ENCODE results near the gene CDK18. TPM values are rescaled to one million over a fixed set of nuclear protein-coding genes. Genes with fewer than 3 reads are reported as not detected.
A peak's percentile ranks its signal among the peaks of the same experiment; 100 is the strongest.

The CDK18 gene
- total and polyA plus RNA-seq, 3 experiments from 2014 or later: 0.43 to 1.6 (median 1.4) TPM

DNA sequence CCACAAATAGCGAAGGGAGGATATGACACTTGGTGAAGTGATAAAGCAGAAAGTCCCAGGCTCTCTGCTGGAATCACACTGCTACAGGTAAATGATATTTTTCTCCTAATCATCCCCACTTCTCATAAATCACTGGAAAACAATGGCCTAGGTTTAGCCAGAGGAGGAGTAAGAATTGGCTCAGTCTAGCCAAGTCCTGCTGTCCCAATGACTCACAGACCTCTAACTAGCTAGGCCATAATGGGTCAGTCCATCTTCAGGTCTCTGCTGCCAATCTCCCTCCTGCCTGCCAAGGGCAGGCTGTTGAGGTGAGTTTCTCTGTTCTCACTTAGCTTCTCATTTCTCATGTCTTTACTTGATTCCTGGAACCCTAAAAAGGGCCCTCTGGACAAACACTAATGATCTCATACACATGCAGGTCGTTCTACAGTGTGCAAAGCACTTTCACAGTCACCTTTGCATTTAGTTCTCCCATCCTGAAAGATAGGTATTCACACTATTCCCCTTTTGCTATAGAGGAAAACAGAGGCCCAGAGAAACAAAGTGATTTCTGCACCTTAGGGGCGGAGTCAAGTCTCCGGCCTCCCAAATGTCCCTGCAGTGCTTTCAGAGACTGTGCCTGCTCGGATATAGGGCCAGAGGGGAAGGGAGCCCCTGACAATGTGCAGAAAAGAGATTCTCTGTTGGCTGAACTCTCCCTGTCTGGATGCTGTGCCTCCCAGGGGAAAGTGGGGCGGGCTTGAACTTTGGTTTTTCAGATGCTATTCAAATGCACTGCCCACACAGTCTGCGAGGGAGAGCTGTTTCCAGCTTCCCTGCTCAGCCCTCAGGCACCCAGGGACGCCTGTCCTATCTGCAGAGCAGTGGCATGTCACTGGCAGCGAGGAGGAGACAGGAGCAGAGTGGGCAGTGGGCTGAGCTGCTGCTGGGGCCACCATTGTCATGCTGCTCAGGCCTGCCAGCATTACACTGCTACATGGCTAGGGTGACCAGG, 3.9 kb upstream of the CDK18 start:
- no peaks in the 10 kb centered on the region for H3K27me3 ChIP-seq (ENCODE audit: insufficient read depth, low read length, poor library complexity, severe bottlenecking)
- no peak for DNase-seq
- no peak overlapping the region for H3K4me3 ChIP-seq (ENCODE audit: low read length)
- POLR2A ChIA-PET: no interaction called here
- Mint-ChIP-seq H3K4me1 (peaks cover 5 to 14% (median 9%) of the 10 kb centered on the region in 3 donors), H3K27me3 (peaks cover 0 to 12% of the 10 kb centered on the region in 2 donors), H3K4me3 (no peak overlapping the region), H3K9me3 (no peaks in the 10 kb centered on the region), H3K27ac (peak overlapping the region in 1 of 8 donors; percentile 64), H3K36me3 (no peaks in the 10 kb centered on the region)
- no peaks in the 10 kb centered on the region for H3K36me3 ChIP-seq (ENCODE audit: insufficient read depth, low read length)
- H3K27ac ChIP-seq (ENCODE audit: low read depth, low read length): no peak overlapping the region
- CTCF ChIA-PET: interaction anchor here (1.7 to 1.9 kb wide), 2 partner anchors 12 to 15 kb away, joined by 5 to 7 read pairs; no protein-coding TSS in a partner anchor
- H3K4me1 ChIP-seq (ENCODE audit: insufficient read depth, low read length): peaks cover 7% of the 10 kb centered on the region
- H3K9me3 ChIP-seq (ENCODE audit: low read length): no peaks in the 10 kb centered on the region

DNA sequence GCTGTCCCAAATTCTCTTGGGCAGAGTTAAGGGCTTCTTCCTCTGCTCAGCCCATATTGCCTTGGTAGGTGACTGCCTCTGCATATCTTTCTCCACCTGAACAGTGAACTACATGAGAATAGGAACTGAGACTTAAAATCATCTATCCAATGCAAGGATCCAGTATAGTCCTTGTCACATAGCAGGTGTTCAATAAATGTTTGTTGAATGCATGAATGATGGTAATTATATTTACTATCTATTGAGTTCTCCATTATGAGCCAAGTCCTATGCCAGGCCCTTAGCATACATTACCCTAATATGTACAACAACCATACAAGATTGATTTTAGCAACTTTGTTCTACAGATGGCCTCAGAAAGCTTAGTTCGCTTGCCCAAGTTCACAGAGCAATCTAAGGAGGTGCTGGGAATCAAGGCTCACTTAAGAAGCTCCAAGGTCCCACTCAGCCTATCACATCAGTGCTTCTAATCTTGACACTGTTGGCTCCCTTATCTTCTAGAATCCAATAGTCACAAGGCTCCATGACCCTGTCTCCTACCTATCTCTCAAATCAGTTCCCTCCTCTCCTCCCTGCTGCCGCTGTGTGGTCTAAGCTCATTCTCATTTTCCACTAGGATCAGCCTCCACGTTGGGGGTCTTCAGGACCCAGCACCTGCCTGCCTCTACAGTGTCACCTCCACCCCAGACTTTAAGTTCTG, 2.2 kb upstream of the CDK18 start:
- Histone ChIP-seq H3K9me3 (ENCODE audit: low read length) (no peaks in the 10 kb centered on the region), H3K27ac (ENCODE audit: low read depth, low read length) (no peak overlapping the region), H3K4me3 (ENCODE audit: low read length) (no peak overlapping the region), H3K36me3 (ENCODE audit: insufficient read depth, low read length) (no peaks in the 10 kb centered on the region), H3K27me3 (ENCODE audit: insufficient read depth, low read length, poor library complexity, severe bottlenecking) (no peaks in the 10 kb centered on the region), H3K4me1 (ENCODE audit: insufficient read depth, low read length) (peaks cover 10% of the 10 kb centered on the region)
- CTCF ChIA-PET: no interaction called here
- DNase-seq: no peak
- Mint-ChIP-seq H3K27me3 (peaks cover 0 to 6% of the 10 kb centered on the region in 2 donors), H3K4me1 (peaks cover 9 to 18% (median 13%) of the 10 kb centered on the region in 3 donors), H3K4me3 (peak overlapping the region in 2 of 7 donors; percentile 7 to 26), H3K36me3 (no peaks in the 10 kb centered on the region), H3K27ac (peak overlapping the region in 1 of 8 donors; percentile 8), H3K9me3 (no peaks in the 10 kb centered on the region)
- POLR2A ChIA-PET: interaction anchor here (0.5 kb wide), 1 partner anchor 217 kb away, joined by 4 read pairs; no protein-coding TSS in a partner anchor

DNA sequence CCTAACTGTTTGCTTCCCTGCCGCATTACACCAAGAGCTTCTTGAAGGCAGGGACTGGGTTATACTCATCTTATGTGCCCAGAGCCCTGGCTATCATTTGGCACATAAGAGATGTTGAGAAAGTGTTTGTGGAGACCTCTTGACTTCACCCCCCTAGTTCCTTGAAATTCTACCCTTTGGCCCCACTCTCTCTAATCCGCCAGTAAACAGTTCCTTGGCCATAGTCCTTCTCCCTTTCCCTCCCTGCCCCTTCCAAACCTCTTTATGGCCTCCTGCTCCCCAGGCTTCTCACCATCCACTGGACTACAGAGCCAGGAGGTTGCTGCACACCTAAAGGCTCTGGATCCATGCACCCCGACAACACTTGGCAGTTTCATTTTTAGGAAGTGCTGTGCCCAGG, 1.5 kb upstream of the CDK18 start:
- Mint-ChIP-seq H3K27me3 (peaks cover 0 to 3% of the 10 kb centered on the region in 2 donors), H3K4me3 (peak overlapping the region in 6 of 7 donors; percentile 4 to 53 (median 20)), H3K36me3 (no peaks in the 10 kb centered on the region), H3K27ac (peak overlapping the region in 1 of 8 donors; percentile 8), H3K4me1 (peaks cover 9 to 18% (median 13%) of the 10 kb centered on the region in 3 donors), H3K9me3 (no peaks in the 10 kb centered on the region)
- Histone ChIP-seq H3K27ac (ENCODE audit: low read depth, low read length) (no peak overlapping the region), H3K4me1 (ENCODE audit: insufficient read depth, low read length) (peaks cover 10% of the 10 kb centered on the region), H3K27me3 (ENCODE audit: insufficient read depth, low read length, poor library complexity, severe bottlenecking) (no peaks in the 10 kb centered on the region), H3K36me3 (ENCODE audit: insufficient read depth, low read length) (no peaks in the 10 kb centered on the region), H3K4me3 (ENCODE audit: low read length) (no peak overlapping the region), H3K9me3 (ENCODE audit: low read length) (no peaks in the 10 kb centered on the region)
- ChIA-PET CTCF (no interaction called here), POLR2A (no interaction called here)
- DNase-seq: no peak

DNA sequence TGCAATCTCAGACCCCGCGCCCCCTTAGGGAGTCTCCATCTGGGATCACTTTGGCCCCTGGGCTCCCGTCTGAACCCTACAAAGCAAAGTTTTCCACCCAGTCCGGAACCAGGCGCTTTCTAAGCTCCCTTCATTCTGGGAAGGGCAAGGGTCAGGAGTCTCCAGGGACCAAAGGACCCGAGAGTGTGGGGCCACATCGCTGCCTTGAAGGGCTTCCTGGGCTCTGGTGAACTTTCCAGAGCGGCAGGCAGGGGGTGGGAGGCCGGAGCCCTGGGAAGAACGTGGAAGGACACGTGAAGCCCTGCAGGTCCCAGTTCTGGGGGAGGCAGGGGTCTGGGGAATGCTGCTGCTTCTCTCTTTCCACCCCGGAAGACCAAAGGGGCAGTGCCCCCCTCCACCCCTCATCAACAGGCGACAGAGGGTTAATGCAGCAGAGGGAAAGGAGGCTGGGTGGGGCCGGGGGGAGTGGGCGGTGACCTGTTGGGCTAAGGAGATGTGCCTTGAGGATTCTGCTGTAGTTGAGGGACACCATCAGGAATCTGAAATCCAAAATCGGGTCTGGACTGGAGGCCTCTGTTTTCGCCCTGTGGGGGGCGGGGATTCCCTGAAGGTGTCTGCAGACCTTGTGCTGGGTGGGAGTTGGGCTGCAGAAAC, 734 bp downstream of the CDK18 start:
- no peaks in the 10 kb centered on the region for H3K36me3 ChIP-seq (ENCODE audit: insufficient read depth, low read length)
- no peaks in the 10 kb centered on the region for H3K27me3 ChIP-seq (ENCODE audit: insufficient read depth, low read length, poor library complexity, severe bottlenecking)
- H3K9me3 ChIP-seq (ENCODE audit: low read length): no peaks in the 10 kb centered on the region
- H3K4me3 Mint-ChIP-seq: peak overlapping the region; percentile 82 to 91 (median 87)
- no peak overlapping the region for H3K27ac ChIP-seq (ENCODE audit: low read depth, low read length)
- peak overlapping the region in 5 of 8 donors; percentile 38 to 92 (median 50) for H3K27ac Mint-ChIP-seq
- ChIA-PET POLR2A (no interaction called here), CTCF (interaction anchor here (0.5 to 1.4 kb wide), 3 partner anchors 19 to 250 kb away, joined by 3 to 6 read pairs (median 3); no protein-coding TSS in a partner anchor)
- H3K36me3 Mint-ChIP-seq: no peaks in the 10 kb centered on the region
- peaks cover 9 to 18% (median 13%) of the 10 kb centered on the region in 3 donors for H3K4me1 Mint-ChIP-seq
- H3K27me3 Mint-ChIP-seq: peaks cover 0 to 3% of the 10 kb centered on the region in 2 donors
- no peaks in the 10 kb centered on the region for H3K9me3 Mint-ChIP-seq
- peaks cover 10% of the 10 kb centered on the region for H3K4me1 ChIP-seq (ENCODE audit: insufficient read depth, low read length)
- H3K4me3 ChIP-seq (ENCODE audit: low read length): peak overlapping the region; percentile 57
- DNase-seq: no peak

DNA sequence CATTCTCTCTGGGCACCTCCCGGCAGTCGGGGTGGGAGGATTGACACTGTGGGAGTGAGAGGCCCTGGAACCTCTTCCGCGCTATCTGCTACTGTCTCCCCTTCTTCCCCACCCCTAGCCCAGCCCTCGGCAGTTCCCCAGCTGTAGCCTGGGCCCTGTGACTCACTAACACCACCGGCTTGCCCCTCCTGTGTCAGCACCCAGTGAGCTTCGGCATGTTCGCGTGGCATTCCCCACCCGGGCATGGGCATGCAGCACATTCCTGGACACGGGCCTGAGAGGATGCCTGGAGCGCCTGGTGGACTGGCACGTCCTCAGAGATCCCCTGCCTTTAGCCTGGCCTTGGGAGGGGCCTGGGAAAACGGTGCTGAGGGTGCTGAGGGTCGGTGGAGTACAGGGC, 1.3 kb downstream of the CDK18 start:
- Mint-ChIP-seq H3K27me3 (peaks cover 0 to 3% of the 10 kb centered on the region in 2 donors), H3K9me3 (no peaks in the 10 kb centered on the region), H3K4me3 (peak overlapping the region in 6 of 7 donors; percentile 13 to 87 (median 70)), H3K36me3 (no peaks in the 10 kb centered on the region), H3K4me1 (peaks cover 9 to 18% (median 13%) of the 10 kb centered on the region in 3 donors), H3K27ac (peak overlapping the region in 1 of 8 donors; percentile 78)
- H3K27ac ChIP-seq (ENCODE audit: low read depth, low read length): no peak overlapping the region
- no peaks in the 10 kb centered on the region for H3K36me3 ChIP-seq (ENCODE audit: insufficient read depth, low read length)
- H3K4me1 ChIP-seq (ENCODE audit: insufficient read depth, low read length): peaks cover 10% of the 10 kb centered on the region
- CTCF ChIA-PET: interaction anchor here (0.5 to 1.2 kb wide), 3 partner anchors 20 to 250 kb away, joined by 3 read pairs; no protein-coding TSS in a partner anchor
- H3K9me3 ChIP-seq (ENCODE audit: low read length): no peaks in the 10 kb centered on the region
- no peaks in the 10 kb centered on the region for H3K27me3 ChIP-seq (ENCODE audit: insufficient read depth, low read length, poor library complexity, severe bottlenecking)
- no peak overlapping the region for H3K4me3 ChIP-seq (ENCODE audit: low read length)
- POLR2A ChIA-PET: no interaction called here
- no peak for DNase-seq

DNA sequence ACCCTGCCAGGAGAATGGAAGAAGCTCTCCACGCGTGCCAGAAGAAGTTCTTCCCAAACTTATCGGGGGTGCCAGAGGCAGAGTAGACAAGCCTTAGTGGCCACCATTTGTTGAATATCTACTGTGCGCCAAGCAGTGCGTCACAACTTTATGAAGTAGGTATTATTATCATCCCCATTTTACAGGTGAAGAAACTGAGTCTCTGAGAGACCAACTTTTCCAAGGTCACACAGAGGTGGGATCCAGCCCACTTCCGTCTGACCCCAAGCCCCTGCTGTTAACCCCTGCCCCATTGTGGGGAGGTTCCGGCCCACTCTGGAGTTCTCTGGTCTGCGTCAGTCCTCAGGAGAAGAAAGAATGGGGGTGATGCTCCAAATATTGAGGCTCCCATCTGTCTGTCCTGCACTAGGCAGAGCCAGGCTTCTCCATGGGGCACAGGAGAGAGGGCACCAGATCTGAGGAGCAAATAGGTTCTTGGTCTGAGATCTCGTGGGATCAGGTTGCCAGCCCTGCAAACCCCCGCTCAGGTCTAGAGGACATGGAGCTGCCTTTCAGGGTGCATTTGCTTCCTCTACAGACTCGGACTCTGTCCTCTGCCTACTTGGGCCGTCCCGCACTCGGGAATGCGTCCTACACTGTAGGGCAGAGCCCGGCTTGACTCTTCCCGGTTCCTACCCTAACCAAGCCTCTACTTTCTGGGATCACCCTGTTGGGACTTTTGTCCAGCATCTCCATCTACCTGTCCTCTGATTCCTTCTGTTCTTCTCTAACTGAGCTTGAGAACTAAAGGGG, 2.1 kb downstream of the CDK18 start:
- CTCF ChIA-PET: interaction anchor here (1.2 to 2.2 kb wide), 2 partner anchors 21 to 152 kb away, joined by 3 to 8 read pairs; no protein-coding TSS in a partner anchor
- Mint-ChIP-seq H3K4me1 (peaks cover 9 to 18% (median 13%) of the 10 kb centered on the region in 3 donors), H3K36me3 (no peaks in the 10 kb centered on the region), H3K4me3 (peak overlapping the region in 5 of 7 donors; percentile 6 to 72 (median 63)), H3K27me3 (peaks cover 0 to 3% of the 10 kb centered on the region in 2 donors), H3K27ac (peak overlapping the region in 1 of 8 donors; percentile 55), H3K9me3 (no peaks in the 10 kb centered on the region)
- Histone ChIP-seq H3K4me3 (ENCODE audit: low read length) (no peak overlapping the region), H3K4me1 (ENCODE audit: insufficient read depth, low read length) (peaks cover 10% of the 10 kb centered on the region), H3K36me3 (ENCODE audit: insufficient read depth, low read length) (no peaks in the 10 kb centered on the region), H3K9me3 (ENCODE audit: low read length) (no peaks in the 10 kb centered on the region), H3K27ac (ENCODE audit: low read depth, low read length) (no peak overlapping the region), H3K27me3 (ENCODE audit: insufficient read depth, low read length, poor library complexity, severe bottlenecking) (no peaks in the 10 kb centered on the region)
- POLR2A ChIA-PET: no interaction called here
- no peak for DNase-seq

DNA sequence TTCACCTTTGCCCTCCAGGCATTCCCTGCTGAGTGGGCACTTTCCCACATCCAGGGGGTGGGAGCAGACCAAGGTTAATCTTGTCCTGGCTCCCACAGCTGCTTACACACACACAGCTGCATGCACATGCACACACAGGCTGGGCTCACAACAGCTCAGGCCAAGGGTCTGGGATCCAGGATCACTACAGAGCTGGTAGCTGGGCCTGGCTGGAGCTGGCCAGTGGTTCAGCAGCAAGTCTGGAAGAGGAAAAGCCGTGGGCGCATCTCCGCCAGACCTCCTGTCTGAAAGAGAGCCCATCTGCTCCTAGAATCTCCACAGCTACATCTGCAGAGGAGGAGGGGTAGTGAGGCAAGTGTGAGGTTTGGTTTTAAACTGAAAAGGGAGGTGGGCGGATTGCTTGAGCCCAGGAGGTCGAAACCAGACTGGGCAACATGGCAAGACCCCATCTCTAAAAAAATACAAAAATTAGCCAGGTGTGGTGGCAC, 3.8 kb downstream of the CDK18 start:
- Mint-ChIP-seq H3K36me3 (no peaks in the 10 kb centered on the region), H3K27me3 (peaks cover 0 to 3% of the 10 kb centered on the region in 2 donors), H3K9me3 (no peaks in the 10 kb centered on the region), H3K4me1 (peaks cover 9 to 18% (median 13%) of the 10 kb centered on the region in 3 donors), H3K27ac (no peak overlapping the region), H3K4me3 (peak overlapping the region in 1 of 7 donors; percentile 86)
- POLR2A ChIA-PET: no interaction called here
- Histone ChIP-seq H3K4me3 (ENCODE audit: low read length) (no peak overlapping the region), H3K27ac (ENCODE audit: low read depth, low read length) (no peak overlapping the region), H3K27me3 (ENCODE audit: insufficient read depth, low read length, poor library complexity, severe bottlenecking) (no peaks in the 10 kb centered on the region), H3K9me3 (ENCODE audit: low read length) (no peaks in the 10 kb centered on the region), H3K4me1 (ENCODE audit: insufficient read depth, low read length) (peaks cover 10% of the 10 kb centered on the region), H3K36me3 (ENCODE audit: insufficient read depth, low read length) (no peaks in the 10 kb centered on the region)
- DNase-seq: no peak
- CTCF ChIA-PET: interaction anchor here (1.0 to 2.2 kb wide), 3 partner anchors 15 to 23 kb away, joined by 3 to 8 read pairs (median 4); no protein-coding TSS in a partner anchor
